Inflammatory macrophage (primary cell): ENCODE measurements around the gene SPATA31E1.
"Not testable (repeated sequence)": the region's sequence is repeated elsewhere in the genome, so short reads cannot be mapped to it uniquely, and the experiment has no call there.

ENCODE experiments used
- DNase-seq, 2 donors: peaks; one replicate each; pipeline ENCODE4 v3.0.0-alpha.2; 2020 to 2022

Gene SPATA31E1

DNA sequence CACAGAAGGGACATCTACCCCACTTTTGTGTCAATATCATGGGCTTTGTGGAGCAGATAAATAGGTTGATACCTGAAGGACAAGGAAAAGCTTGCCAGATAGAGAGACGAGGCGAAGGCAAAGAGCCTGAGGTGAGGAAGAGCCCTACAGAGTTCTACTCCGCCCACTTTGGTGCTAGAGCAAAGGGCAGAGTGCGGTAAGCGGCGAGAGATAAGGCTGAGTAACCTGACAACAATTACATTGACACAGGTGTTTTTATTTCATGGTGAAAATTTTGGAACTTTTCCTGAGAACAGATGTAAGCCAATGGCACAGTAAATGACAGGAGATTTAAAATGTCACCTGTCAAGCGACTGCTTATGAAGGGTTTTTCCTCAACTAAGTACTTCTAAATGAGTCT is 51.8 kb downstream of the SPATA31E1 start:
- DNase-seq: not testable (repeated sequence)

GRCh38 chr9:87937352-87937751 is 54.7 kb downstream of the SPATA31E1 start:
- peak in 1 of 2 donors; percentile 50 for DNase-seq

- DNase-seq: peak; percentile 27 to 72
These were observed 55.2 kb downstream of the SPATA31E1 start for GRCh38 chr9:87937918-87938317.

DNA sequence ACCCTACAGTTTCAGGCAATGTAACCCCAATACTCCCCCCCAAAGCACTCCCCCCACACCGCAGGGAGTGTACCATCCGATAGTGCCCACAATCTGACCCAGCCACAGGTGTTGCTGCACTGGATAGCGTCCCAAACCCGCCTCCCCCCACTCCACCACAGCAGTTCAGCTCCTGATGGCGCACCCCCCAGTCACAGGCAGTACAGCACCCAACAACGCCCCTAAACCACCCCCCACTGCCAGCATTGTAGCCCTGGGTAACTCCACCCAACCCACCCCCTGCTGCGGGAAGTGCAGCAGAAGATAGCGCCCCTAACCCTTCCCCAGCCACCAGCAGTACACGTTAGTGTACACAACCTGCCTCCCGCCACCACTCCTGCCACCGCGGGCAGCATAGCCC is 55.7 kb downstream of the SPATA31E1 start:
- DNase-seq: not testable (repeated sequence)
